ENCODE data around the gene PTPN1.

DNA sequence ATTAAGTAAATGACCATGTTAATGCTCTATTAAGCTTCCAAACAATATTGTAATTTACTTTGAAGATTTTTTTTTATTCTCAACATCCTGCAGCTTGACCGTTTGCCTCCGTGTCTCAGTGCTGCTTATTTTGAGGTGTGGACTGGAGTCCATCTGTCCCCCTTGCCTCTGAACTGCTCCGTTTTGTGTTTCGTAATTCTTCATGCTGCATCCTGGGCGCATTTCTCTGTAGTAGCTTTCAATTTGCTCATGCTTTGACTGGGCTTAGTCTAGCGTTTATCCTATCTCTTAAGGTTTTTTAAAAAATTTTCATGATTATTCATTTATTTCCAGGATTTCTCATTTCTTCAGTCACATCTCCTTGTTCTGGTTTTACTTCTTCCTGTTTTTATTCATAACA lies 37.8 kb downstream of the PTPN1 start:
- TF ChIP-seq GATA2 (IDR thresholded peaks at IDR 0.05; ENCODE audit: low read depth, low read length) (no peak), GATA3 (IDR thresholded peaks at IDR 0.05; ENCODE audit: low read depth, low read length) (no peak)
